Fibroblast of the conjunctiva (primary cell): ENCODE data around the gene SH3BGR.

Experiments
- DNase-seq: peaks from one replicate; pipeline ENCODE4 v3.0.0-alpha.2; 2010; ENCODE audit warnings: low read depth

The SH3BGR gene

DNA sequence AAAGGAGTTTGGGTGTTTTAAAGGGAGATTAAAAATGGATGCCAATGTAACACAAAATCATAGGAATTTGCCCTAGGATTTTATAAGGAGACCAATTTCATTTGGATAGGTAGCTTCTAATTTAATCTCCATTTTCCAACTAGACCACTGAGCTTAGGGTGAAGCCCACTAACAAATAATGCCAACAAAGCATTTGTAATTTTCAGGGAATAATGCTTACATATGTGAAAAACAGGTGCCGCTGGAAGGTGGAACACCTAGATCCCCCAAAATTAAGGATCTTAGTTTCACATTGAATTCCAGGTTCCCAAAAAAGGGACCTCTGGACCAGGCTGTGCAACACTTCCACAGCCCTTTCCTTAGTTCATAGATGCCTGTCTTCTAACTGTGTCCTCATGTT lies 94.8 kb downstream of the SH3BGR start:
- DNase-seq: no peak

DNA sequence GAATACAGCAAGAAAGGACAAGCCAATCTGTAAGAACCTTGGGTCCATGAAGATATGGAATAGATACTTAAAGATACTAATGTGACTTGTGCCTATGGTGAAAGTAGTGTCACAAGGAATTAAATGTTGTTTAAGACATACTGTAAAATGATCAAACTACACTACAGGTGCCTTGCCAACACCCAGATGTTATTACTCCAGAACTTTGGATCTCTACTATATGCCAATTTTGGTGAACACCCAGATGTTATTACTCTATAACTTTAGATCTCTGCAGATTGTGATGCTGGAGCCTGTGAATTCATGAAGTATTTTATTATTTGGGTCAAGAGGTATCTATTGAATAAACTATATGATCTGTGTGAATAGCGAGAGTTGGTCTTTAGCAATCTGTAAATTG lies 101.1 kb downstream of the SH3BGR start:
- no peak for DNase-seq

DNA sequence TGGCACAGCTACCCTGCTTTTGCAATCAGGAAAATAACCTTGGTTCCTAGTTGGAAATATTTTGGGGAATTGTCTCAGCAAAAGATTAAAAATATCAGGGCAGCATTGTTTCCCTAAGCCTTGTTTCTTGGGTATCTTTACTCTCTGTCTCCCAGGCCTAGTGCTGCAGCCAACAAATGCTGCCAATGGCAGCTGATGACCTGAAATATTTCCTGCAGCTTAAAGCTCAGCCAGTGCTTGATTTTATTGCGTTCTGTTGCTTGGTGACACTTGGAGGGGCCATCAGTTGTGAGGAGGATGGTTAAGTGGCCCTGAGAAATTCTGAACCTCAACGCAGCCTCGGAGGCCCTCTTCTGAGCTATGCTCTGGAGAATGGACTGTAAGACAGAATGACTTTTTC lies 101.6 kb downstream of the SH3BGR start:
- DNase-seq: no peak

DNA sequence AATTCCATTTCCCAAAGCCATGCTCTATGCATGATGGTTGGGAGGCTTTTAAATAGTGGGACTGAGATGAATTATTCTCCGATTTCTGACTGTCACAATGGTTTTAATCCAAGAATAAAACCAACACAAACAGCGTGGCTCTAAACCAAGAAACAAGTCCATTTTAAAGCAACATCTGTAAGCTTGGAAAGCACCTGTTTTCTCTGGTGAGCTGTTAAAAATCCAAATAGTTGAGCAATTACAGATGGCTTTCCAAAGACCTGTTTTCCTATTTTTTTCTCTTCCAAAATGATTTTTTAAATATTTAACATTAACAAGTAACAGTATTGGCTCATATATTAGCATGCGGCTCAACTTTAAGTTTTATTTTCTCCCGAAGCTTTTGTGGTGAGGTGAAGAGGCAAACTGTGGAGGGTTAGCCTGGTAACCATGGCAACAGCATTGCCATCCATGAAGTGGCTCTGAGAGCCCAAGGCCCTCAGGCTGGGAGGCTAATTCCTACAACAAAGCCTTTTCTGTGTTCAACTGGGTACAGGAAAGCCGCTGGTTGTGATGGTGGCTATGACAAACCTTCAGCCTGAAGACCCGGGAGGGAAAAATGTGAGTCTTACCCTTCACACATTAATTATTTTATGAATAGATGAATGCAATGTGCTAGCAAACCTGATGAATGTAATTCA lies 104.3 kb downstream of the SH3BGR start:
- DNase-seq: no peak

DNA sequence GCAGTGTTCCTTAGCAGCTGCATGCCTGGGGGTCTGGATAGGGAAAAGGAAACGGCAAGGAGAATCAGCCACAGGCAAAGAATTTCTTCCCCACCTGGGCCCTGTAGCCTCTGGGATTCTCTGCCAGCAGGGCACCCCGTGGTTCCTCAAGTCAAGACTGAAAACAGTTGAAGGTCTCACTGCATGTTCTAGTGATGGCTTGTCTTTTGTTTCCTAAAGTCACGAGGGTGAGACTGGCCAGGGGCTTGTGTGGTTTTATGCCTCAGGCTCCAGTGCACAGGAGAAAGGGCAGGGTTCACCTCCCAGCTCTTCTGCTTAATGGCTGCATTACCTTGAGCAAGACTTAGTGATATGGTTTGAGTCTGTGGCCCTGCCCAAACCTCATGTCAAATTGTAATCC lies 107.7 kb downstream of the SH3BGR start:
- no peak for DNase-seq

DNA sequence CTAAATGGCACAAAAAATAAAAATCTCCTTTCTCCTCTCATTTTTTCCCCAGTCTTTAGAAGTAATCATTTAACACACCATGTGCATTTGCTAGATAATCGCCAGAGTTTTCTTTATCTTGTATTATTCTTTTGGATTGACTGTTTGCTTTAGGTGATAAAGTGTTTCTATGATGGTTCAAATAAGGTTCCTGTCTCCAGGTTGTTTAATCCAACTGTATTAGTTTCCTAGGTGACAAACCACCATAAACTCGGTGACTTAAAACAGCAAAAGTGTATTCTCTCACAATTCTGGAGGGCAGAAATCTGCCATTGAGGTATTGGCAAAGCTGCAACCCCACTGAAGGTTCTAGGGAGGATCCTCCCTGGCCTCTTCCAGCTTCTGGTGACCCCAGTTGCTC lies 109.4 kb downstream of the SH3BGR start:
- DNase-seq: no peak

DNA sequence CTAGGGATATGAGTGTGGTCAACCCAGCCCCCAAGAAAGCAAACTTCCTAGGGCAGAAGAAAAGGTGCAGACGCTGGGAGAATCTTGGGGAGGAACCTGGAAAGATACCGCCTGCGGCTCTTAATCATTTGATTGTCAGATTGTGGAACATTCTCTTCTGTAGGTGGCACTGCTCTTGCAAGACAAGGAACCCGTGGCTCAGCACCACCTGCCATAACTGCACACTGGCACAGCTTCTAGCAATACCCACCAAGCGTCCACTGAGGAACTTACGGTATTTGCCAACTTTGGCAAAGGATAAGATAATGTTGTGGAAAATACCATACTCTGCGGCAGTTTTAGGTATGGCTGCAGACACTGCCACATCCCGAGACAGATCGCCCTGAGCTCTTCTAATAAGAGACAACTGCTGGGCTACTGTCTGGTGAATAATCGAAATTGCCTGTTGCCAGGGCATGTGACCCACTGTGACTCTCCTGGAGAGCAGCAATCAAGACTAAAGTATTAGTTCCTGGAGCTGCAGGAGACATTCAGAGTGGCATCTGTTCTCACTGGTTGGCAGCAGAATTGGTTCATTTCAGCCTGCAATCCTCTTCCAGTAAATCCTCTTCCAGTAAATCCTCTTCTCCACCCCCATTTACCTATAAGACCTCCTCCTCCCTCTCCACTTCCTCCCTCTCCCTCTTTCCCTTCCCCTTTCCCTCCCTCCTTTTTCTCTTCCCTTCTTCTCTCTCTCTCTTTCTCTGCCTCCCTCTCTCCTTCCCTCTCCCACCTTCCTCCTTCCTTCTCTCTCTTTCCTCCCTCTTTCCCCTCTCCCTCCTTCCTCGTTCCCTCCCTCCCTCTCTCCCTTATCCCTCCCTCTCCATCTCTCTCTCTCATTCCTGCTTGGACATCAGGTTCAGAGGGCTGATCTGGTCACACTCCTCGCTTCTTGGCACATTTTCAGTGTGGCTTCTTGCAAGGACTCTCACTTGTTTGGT lies 111.3 kb downstream of the SH3BGR start:
- DNase-seq: no peak

DNA sequence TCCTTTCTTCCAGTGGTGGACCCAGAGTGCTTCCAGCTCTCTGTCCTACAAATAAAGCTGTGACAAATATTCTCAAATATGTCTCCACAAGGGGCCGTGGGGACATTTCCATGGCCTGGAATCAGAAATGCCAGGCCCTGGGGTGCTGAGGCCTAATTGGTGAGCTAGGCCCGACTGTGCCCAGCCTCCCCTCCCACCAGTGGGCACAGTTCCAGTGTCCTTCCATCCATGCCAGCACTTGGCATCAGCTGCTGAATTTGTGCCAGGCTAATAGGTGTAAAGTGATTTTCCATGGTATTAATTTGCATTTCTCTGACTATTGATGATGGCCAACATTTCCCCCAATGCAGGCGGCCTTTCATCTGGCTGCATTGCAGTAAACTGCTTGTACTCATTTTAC lies 112.4 kb downstream of the SH3BGR start:
- DNase-seq: no peak
